Liver (tissue), 9 donors: ENCODE measurements around the gene PITRM1. TPM values are rescaled to one million over a fixed set of nuclear protein-coding genes. Genes with fewer than 3 reads are reported as not detected.

Experiments used
- DNase-seq: peaks from one replicate; pipeline ENCODE4 v3.0.0-alpha.2; 2017; ENCODE audit warnings: low spot score
- H3K27ac ChIP-seq, 2 donors: one replicate each; pipeline ENCODE4 v1.7.0; 2013; ENCODE audit warnings: inconsistent platforms in 2 of 2, low read length in 2 of 2, control low read depth in 1 of 2, low read depth in 1 of 2, mild to moderate bottlenecking in 1 of 2
- H3K27me3 ChIP-seq, 4 donors: one replicate each; pipeline versions ENCODE4 v1.6.1 to v1.7.0; 2013; ENCODE audit warnings: low read length in 3 of 4, inconsistent platforms in 1 of 4, mild to moderate bottlenecking in 1 of 4, moderate library complexity in 1 of 4; ENCODE audit not compliant: control insufficient read depth in 4 of 4, insufficient read depth in 4 of 4
- H3K36me3 ChIP-seq, 4 donors: one replicate each; pipeline versions ENCODE4 v1.6.1 to v1.7.0; 2013; ENCODE audit warnings: low read length in 3 of 4, mild to moderate bottlenecking in 3 of 4, low read depth in 1 of 4, moderate library complexity in 1 of 4; ENCODE audit not compliant: control insufficient read depth in 4 of 4, insufficient read depth in 3 of 4
- H3K4me1 ChIP-seq, 4 donors: one replicate each; pipeline versions ENCODE4 v1.6.1 to v1.7.0; 2013; ENCODE audit warnings: low read length in 3 of 4, mild to moderate bottlenecking in 3 of 4, moderate library complexity in 1 of 4; ENCODE audit not compliant: control insufficient read depth in 4 of 4, insufficient read depth in 4 of 4
- H3K4me3 ChIP-seq, 3 donors: one replicate each; pipeline versions ENCODE4 v1.6.1 to v1.7.0; 2013; ENCODE audit warnings: low read length in 3 of 3, control low read depth in 1 of 3, low read depth in 1 of 3, mild to moderate bottlenecking in 1 of 3
- H3K9ac ChIP-seq, 2 donors: one replicate each; pipeline ENCODE4 v1.7.0; 2013; ENCODE audit warnings: low read length in 2 of 2, mild to moderate bottlenecking in 2 of 2, moderate library complexity in 2 of 2, control low read depth in 1 of 2, low read depth in 1 of 2
- H3K9me3 ChIP-seq, 4 donors: one replicate each; pipeline versions ENCODE4 v1.6.1 to v1.7.0; 2013; ENCODE audit warnings: low read length in 3 of 4; ENCODE audit not compliant: control insufficient read depth in 4 of 4
- EGR1 ChIP-seq, 2 donors: IDR thresholded peaks; 2 replicates each; pipeline ENCODE4 v1.6.1; 2016 to 2018; ENCODE audit warnings: antibody characterized with exemption in 2 of 2, low read depth in 2 of 2
- FOXA1 ChIP-seq: IDR thresholded peaks from 2 replicates; pipeline ENCODE4 v1.6.1; 2016; ENCODE audit warnings: antibody characterized with exemption
- FOXA2 ChIP-seq: IDR thresholded peaks from 2 replicates; pipeline ENCODE4 v1.6.1; 2016; ENCODE audit warnings: antibody characterized with exemption
- GABPA ChIP-seq, 2 donors: IDR thresholded peaks in 1 of 2; conservative IDR thresholded peaks in 1 of 2; 2 replicates each; pipeline ENCODE4 v1.6.1; 2016; ENCODE audit warnings: antibody characterized with exemption in 2 of 2, mild to moderate bottlenecking in 1 of 2, moderate library complexity in 1 of 2
- HNF4A ChIP-seq, 2 donors: conservative IDR thresholded peaks; 2 replicates each; pipeline ENCODE4 v1.6.1; 2016; ENCODE audit warnings: antibody characterized with exemption in 2 of 2, mild to moderate bottlenecking in 2 of 2
- HNF4G ChIP-seq: IDR thresholded peaks from 2 replicates; pipeline ENCODE4 v1.6.1; 2016; ENCODE audit warnings: antibody characterized with exemption
- JUND ChIP-seq, 2 donors: IDR thresholded peaks; 2 replicates each; pipeline ENCODE4 v1.6.1; 2016; ENCODE audit warnings: antibody characterized with exemption in 2 of 2
- NR2F2 ChIP-seq: IDR thresholded peaks from 2 replicates; pipeline ENCODE4 v1.6.1; 2016; ENCODE audit warnings: antibody characterized with exemption
- RAD21 ChIP-seq, 2 donors: IDR thresholded peaks; 2 replicates each; pipeline ENCODE4 v1.6.1; 2016; ENCODE audit warnings: antibody characterized with exemption in 2 of 2, mild to moderate bottlenecking in 2 of 2
- SP1 ChIP-seq: IDR thresholded peaks from 2 replicates; pipeline ENCODE4 v1.6.1; 2018; ENCODE audit warnings: antibody characterized with exemption, mild to moderate bottlenecking
- TAF1 ChIP-seq: conservative IDR thresholded peaks from 2 replicates; pipeline ENCODE4 v1.6.1; 2016; ENCODE audit warnings: antibody characterized with exemption, mild to moderate bottlenecking
- YY1 ChIP-seq: IDR thresholded peaks from 2 replicates; pipeline ENCODE4 v1.6.1; 2016; ENCODE audit warnings: antibody characterized with exemption, mild to moderate bottlenecking
- WGBS: extraction: QIAGEN DNeasy Blood & Tissue Kit; methylation state at CpG from one replicate; pipeline ENCODE4 v1.1.7; 2013; 5-methylcytosine and 5-hydroxymethylcytosine counted together
- polyA plus RNA-seq, 2 donors: library from polyadenylated mRNA; stranded (reverse) in 1 of 2; unstranded in 1 of 2; fragments of 200-250 nt in 1 of 2; fragments of >200 nt in 1 of 2; fragmentation: Nextera tagmentation in 1 of 2; extraction: Ambion mirVana in 1 of 2; gene quantifications; one replicate each; pipeline versions ENCODE4 v1.2.1 to v1.2.3, GENCODE V29; 2013 to 2015
- total RNA-seq, 2 donors: library from RNA; depleted of rRNA; stranded (reverse); fragments of >200 nt; gene quantifications; one replicate each; pipeline ENCODE4 v1.2.3, GENCODE V29; 2014
- TF ChIP-seq, protein P1 (sequence below): IDR thresholded peaks from 2 replicates; pipeline ENCODE4 v1.6.1; 2016; ENCODE audit warnings: antibody characterized with exemption
- TF ChIP-seq, protein P2 (sequence below): IDR thresholded peaks from 2 replicates; pipeline ENCODE4 v1.6.1; 2016; ENCODE audit warnings: antibody characterized with exemption
- TF ChIP-seq, protein P3 (sequence below): IDR thresholded peaks from 2 replicates; pipeline ENCODE4 v1.6.1; 2016; ENCODE audit warnings: antibody characterized with exemption, mild to moderate bottlenecking
- donor health status: healthy.
- donor health status: healthy.
- donor health status: healthy.
- donor health status: healthy.
- donor health status: healthy.

Gene PITRM1
- total and polyA plus RNA-seq, 4 donors = 21.1 to 43.1 (median 27.7) TPM

- Histone ChIP-seq H3K9me3 (no peaks in the 10 kb centered on the region), H3K27ac (no peak overlapping the region), H3K4me3 (no peak overlapping the region), H3K9ac (no peak overlapping the region), H3K4me1 (no peaks in the 10 kb centered on the region), H3K36me3 (peaks cover 11 to 81% (median 59%) of the 10 kb centered on the region in 4 donors), H3K27me3 (no peaks in the 10 kb centered on the region)
- WGBS = 97% methylated on average over 10 of the region's 10 CpGs
- DNase-seq = no peak
- TF ChIP-seq JUND (IDR thresholded peaks at IDR 0.05) = no peak
Measured at GRCh38 chr10:3154666-3155065, 17.9 kb downstream of the PITRM1 start.

GRCh38 chr10:3152566-3152935 lies 20.0 kb downstream of the PITRM1 start:
- Histone ChIP-seq H3K4me3 (no peak overlapping the region), H3K27me3 (no peaks in the 10 kb centered on the region), H3K9me3 (no peaks in the 10 kb centered on the region), H3K4me1 (no peaks in the 10 kb centered on the region), H3K36me3 (peaks cover 10 to 80% (median 58%) of the 10 kb centered on the region in 4 donors), H3K9ac (no peak overlapping the region), H3K27ac (no peak overlapping the region)
- TF ChIP-seq RAD21 (IDR thresholded peaks at IDR 0.05) = no peak
- no peak for TF ChIP-seq YY1
- no peak for TF ChIP-seq HNF4A (conservative IDR thresholded peaks at IDR 0.05)
- no peak for TF ChIP-seq GABPA (IDR thresholded peaks at IDR 0.05 in 1 of 2, conservative IDR thresholded peaks at IDR 0.05 in 1 of 2)
- no peak for TF ChIP-seq FOXA1
- no peak for TF ChIP-seq HNF4G
- TF ChIP-seq NR2F2 = no peak
- TF ChIP-seq, protein P1, sequence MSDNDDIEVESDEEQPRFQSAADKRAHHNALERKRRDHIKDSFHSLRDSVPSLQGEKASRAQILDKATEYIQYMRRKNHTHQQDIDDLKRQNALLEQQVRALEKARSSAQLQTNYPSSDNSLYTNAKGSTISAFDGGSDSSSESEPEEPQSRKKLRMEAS = no peak
- TF ChIP-seq, protein P2, sequence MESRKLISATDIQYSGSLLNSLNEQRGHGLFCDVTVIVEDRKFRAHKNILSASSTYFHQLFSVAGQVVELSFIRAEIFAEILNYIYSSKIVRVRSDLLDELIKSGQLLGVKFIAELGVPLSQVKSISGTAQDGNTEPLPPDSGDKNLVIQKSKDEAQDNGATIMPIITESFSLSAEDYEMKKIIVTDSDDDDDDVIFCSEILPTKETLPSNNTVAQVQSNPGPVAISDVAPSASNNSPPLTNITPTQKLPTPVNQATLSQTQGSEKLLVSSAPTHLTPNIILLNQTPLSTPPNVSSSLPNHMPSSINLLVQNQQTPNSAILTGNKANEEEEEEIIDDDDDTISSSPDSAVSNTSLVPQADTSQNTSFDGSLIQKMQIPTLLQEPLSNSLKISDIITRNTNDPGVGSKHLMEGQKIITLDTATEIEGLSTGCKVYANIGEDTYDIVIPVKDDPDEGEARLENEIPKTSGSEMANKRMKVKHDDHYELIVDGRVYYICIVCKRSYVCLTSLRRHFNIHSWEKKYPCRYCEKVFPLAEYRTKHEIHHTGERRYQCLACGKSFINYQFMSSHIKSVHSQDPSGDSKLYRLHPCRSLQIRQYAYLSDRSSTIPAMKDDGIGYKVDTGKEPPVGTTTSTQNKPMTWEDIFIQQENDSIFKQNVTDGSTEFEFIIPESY = no peak
- TF ChIP-seq SP1 = no peak
- no peak for TF ChIP-seq JUND (IDR thresholded peaks at IDR 0.05)
- no peak for TF ChIP-seq FOXA2
- no peak for TF ChIP-seq TAF1
- no peak for TF ChIP-seq EGR1 (IDR thresholded peaks at IDR 0.05; ENCODE audit: low read depth in 2 of 2)
- 96% methylated on average over 9 of the region's 9 CpGs for WGBS
- no peak for DNase-seq

DNA sequence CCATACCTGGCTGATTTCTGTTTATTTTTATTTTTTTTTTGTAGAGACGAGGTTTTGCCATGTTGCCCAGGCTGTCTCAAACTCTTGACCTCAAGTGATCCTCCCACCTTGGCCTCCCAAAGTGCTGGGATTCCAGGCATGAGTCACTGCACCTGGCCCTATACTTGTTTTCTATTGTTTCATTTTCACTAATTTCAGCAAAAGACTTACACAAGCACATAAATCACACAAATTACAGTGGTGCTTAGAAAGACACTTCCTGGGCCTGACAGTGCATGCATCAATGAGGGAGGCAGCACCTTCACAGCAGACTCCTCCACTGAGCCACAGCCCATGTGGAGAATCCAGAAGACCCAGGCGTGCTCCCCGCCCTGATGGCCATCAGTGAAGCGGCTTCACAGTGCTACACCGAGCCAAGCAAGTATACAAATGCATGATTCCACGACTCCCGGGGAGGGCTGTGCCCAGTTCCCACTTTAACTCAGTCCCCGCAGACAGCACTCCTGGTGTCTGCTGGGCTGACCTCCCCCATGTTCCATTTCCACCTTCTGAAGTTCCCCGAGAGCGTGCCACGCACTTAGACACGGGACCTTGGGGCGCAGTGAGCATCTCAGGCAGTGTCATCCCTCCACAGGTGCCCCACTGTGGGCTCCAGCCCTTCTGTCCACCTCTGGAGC lies 20.6 kb downstream of the PITRM1 start:
- H3K9me3 ChIP-seq = no peaks in the 10 kb centered on the region
- H3K36me3 ChIP-seq = peaks cover 13 to 84% (median 62%) of the 10 kb centered on the region in 4 donors
- 96% methylated on average over 13 of the region's 13 CpGs for WGBS
- no peaks in the 10 kb centered on the region for H3K4me1 ChIP-seq
- H3K27me3 ChIP-seq = no peaks in the 10 kb centered on the region
- DNase-seq = no peak
- no peak overlapping the region for H3K9ac ChIP-seq
- no peak overlapping the region for H3K4me3 ChIP-seq
- TF ChIP-seq TAF1 = no peak
- TF ChIP-seq, protein P2 = no peak
- TF ChIP-seq, protein P1 = no peak
- no peak for TF ChIP-seq JUND (IDR thresholded peaks at IDR 0.05)
- TF ChIP-seq HNF4G = no peak
- TF ChIP-seq EGR1 (IDR thresholded peaks at IDR 0.05; ENCODE audit: low read depth in 2 of 2) = no peak
- no peak for TF ChIP-seq RAD21 (IDR thresholded peaks at IDR 0.05)
- TF ChIP-seq FOXA1 = no peak
- TF ChIP-seq, protein P3, sequence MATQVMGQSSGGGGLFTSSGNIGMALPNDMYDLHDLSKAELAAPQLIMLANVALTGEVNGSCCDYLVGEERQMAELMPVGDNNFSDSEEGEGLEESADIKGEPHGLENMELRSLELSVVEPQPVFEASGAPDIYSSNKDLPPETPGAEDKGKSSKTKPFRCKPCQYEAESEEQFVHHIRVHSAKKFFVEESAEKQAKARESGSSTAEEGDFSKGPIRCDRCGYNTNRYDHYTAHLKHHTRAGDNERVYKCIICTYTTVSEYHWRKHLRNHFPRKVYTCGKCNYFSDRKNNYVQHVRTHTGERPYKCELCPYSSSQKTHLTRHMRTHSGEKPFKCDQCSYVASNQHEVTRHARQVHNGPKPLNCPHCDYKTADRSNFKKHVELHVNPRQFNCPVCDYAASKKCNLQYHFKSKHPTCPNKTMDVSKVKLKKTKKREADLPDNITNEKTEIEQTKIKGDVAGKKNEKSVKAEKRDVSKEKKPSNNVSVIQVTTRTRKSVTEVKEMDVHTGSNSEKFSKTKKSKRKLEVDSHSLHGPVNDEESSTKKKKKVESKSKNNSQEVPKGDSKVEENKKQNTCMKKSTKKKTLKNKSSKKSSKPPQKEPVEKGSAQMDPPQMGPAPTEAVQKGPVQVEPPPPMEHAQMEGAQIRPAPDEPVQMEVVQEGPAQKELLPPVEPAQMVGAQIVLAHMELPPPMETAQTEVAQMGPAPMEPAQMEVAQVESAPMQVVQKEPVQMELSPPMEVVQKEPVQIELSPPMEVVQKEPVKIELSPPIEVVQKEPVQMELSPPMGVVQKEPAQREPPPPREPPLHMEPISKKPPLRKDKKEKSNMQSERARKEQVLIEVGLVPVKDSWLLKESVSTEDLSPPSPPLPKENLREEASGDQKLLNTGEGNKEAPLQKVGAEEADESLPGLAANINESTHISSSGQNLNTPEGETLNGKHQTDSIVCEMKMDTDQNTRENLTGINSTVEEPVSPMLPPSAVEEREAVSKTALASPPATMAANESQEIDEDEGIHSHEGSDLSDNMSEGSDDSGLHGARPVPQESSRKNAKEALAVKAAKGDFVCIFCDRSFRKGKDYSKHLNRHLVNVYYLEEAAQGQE = no peak
- no peak for TF ChIP-seq FOXA2
- no peak for TF ChIP-seq HNF4A (conservative IDR thresholded peaks at IDR 0.05)
- no peak for TF ChIP-seq NR2F2
- no peak overlapping the region for H3K27ac ChIP-seq
